Neural cell (in vitro differentiated cells): ENCODE measurements around the gene CENPX. TPM values are rescaled to one million over a fixed set of nuclear protein-coding genes. Genes with fewer than 3 reads are reported as not detected.

Experiments
- H2AFZ ChIP-seq: fragments of 200-600, 300-800 bp; sonication (generic), shearing (Covaris generic); 2 replicates; pipeline ENCODE4 v1.6.0; 2014; ENCODE audit warnings: low read depth, mild to moderate bottlenecking, antibody characterized with exemption, low read length, moderate library complexity
- H3F3A ChIP-seq: fragments of 200-600 bp; shearing (Covaris generic); 2 replicates; pipeline ENCODE4 v1.6.1; 2016; ENCODE audit warnings: mild to moderate bottlenecking, moderate library complexity, mixed read lengths, antibody characterized with exemption, low read length; ENCODE audit not compliant: insufficient read depth, poor library complexity, severe bottlenecking
- H3K27ac ChIP-seq: fragments of 200-600, 300-800 bp; sonication (generic), shearing (Covaris generic); 2 replicates; pipeline ENCODE4 v1.5.1; 2014; ENCODE audit warnings: mild to moderate bottlenecking, low read length, moderate library complexity
- H3K27me3 ChIP-seq: fragments of 300-800, 200-600 bp; sonication (generic), shearing (Covaris generic); 2 replicates; pipeline ENCODE4 v1.6.0; 2014; ENCODE audit warnings: mild to moderate bottlenecking, low read depth, low read length, moderate library complexity; ENCODE audit not compliant: insufficient read depth
- H3K36me3 ChIP-seq: fragments of 300-800, 200-600 bp; sonication (generic), shearing (Covaris generic); 2 replicates; pipeline ENCODE4 v1.5.1; 2014; ENCODE audit warnings: mild to moderate bottlenecking, antibody characterized with exemption, low read length, moderate library complexity; ENCODE audit not compliant: insufficient read depth
- H3K4me2 ChIP-seq: fragments of 300-800, 200-600 bp; sonication (generic), shearing (Covaris generic); 2 replicates; pipeline ENCODE4 v1.6.0; 2014; ENCODE audit warnings: mild to moderate bottlenecking, low read length
- H3K4me3 ChIP-seq: fragments of 300-800, 200-600 bp; sonication (generic), shearing (Covaris generic); 2 replicates; pipeline ENCODE4 v1.5.1; 2014; ENCODE audit warnings: mild to moderate bottlenecking, low read length, moderate library complexity
- H3K79me2 ChIP-seq: fragments of 200-600 bp; shearing (Covaris generic); replicated peaks from 2 replicates; pipeline ENCODE4 v1.6.0; 2014; ENCODE audit warnings: mild to moderate bottlenecking, low read length, moderate library complexity; ENCODE audit not compliant: insufficient read depth
- H3K9ac ChIP-seq: fragments of 300-800, 200-600 bp; sonication (generic), shearing (Covaris generic); 2 replicates; pipeline ENCODE4 v1.6.1; 2016; ENCODE audit warnings: mild to moderate bottlenecking, low read length, mixed read lengths
- H3K9me2 ChIP-seq: fragments of 200-600 bp; shearing (Covaris generic); 2 replicates; pipeline ENCODE4 v1.6.1; 2016; ENCODE audit warnings: mild to moderate bottlenecking, low read length, mixed read lengths; ENCODE audit not compliant: insufficient read depth
- H3K9me3 ChIP-seq: fragments of 200-600, 300-800 bp; sonication (generic), shearing (Covaris generic); 2 replicates; pipeline ENCODE4 v1.6.1; 2016; ENCODE audit warnings: mild to moderate bottlenecking, mixed run types, low read length, moderate library complexity, mixed read lengths
- H4K20me1 ChIP-seq: fragments of 200-600 bp; shearing (Covaris generic); 2 replicates; pipeline ENCODE4 v1.6.1; 2016; ENCODE audit warnings: mild to moderate bottlenecking, mixed run types; ENCODE audit not compliant: insufficient read depth
- CTCF ChIP-seq: fragments of 450-650 bp; IDR thresholded peaks from 2 replicates; pipeline ENCODE4 v1.5.1; 2014; ENCODE audit warnings: antibody characterized with exemption, mild to moderate bottlenecking, moderate library complexity; ENCODE audit not compliant: poor library complexity, severe bottlenecking
- EP300 ChIP-seq: fragments of 450-650 bp; conservative IDR thresholded peaks from 2 replicates; pipeline ENCODE4 v1.6.1; 2014; ENCODE audit warnings: antibody characterized with exemption, mild to moderate bottlenecking, moderate library complexity; ENCODE audit not compliant: poor library complexity, severe bottlenecking
- EZH2 ChIP-seq: fragments of 200-600, 300-800 bp; shearing (Covaris generic), sonication (generic); IDR thresholded peaks from 2 replicates; pipeline ENCODE4 v1.6.1; 2014; ENCODE audit warnings: antibody characterized with exemption, low read length, borderline replicate concordance, mild to moderate bottlenecking; ENCODE audit not compliant: insufficient read depth, poor library complexity, severe bottlenecking
- MXI1 ChIP-seq: fragments of 450-650 bp; conservative IDR thresholded peaks from 2 replicates; pipeline ENCODE4 v1.6.1; 2014; ENCODE audit warnings: antibody characterized with exemption, mild to moderate bottlenecking; ENCODE audit not compliant: poor library complexity, severe bottlenecking
- POLR2AphosphoS5 ChIP-seq: IDR thresholded peaks from 2 replicates; pipeline ENCODE4 v1.6.1; 2012
- RAD21 ChIP-seq: fragments of 450-650 bp; conservative IDR thresholded peaks from 2 replicates; pipeline ENCODE4 v1.6.1; 2014; ENCODE audit warnings: antibody characterized with exemption, mild to moderate bottlenecking, moderate library complexity
- REST ChIP-seq: IDR thresholded peaks from 2 replicates; pipeline ENCODE4 v1.6.1; 2012; ENCODE audit warnings: borderline replicate concordance
- SMC3 ChIP-seq: fragments of 450-650 bp; conservative IDR thresholded peaks from 2 replicates; pipeline ENCODE4 v1.6.1; 2014; ENCODE audit warnings: antibody characterized with exemption, mild to moderate bottlenecking, moderate library complexity; ENCODE audit not compliant: poor library complexity
- TAF1 ChIP-seq: IDR thresholded peaks from 2 replicates; pipeline ENCODE4 v1.6.1; 2012; ENCODE audit warnings: low read depth
- polyA plus RNA-seq: library from polyadenylated mRNA; depleted of rRNA; stranded (reverse); fragments of >200 nt; gene quantifications from 2 replicates; pipeline ENCODE4 v1.2.3, GENCODE V29; 2014

CENPX gene
- polyA plus RNA-seq, 1 donor from 2014 or later, result 205 TPM

GRCh38 chr17:82025401-82026107 lies 2.9 kb upstream of the CENPX start:
- Histone ChIP-seq H3F3A (no peaks in the 10 kb centered on the region), H3K27me3 (no peaks in the 10 kb centered on the region), H3K9me3 (no peaks in the 10 kb centered on the region), H3K4me3 (no peak overlapping the region), H3K79me2 (peaks cover 11% of the 10 kb centered on the region), H3K36me3 (no peaks in the 10 kb centered on the region), H2AFZ (no peak overlapping the region), H3K9me2 (no peaks in the 10 kb centered on the region), H3K4me2 (no peak overlapping the region), H3K9ac (no peak overlapping the region), H3K27ac (no peak overlapping the region), H4K20me1 (no peaks in the 10 kb centered on the region)
- TF ChIP-seq RAD21 (no peak), SMC3 (no peak), TAF1 (no peak), EZH2 (no peak), POLR2AphosphoS5 (no peak), EP300 (no peak), REST (no peak), CTCF (no peak), MXI1 (no peak)

GRCh38 chr17:82024859-82025258 lies 2.2 kb upstream of the CENPX start:
- Histone ChIP-seq H3K4me2 (no peak overlapping the region), H3K9me2 (no peaks in the 10 kb centered on the region), H3K27me3 (no peaks in the 10 kb centered on the region), H2AFZ (no peak overlapping the region), H3K27ac (no peak overlapping the region), H4K20me1 (no peaks in the 10 kb centered on the region), H3K9me3 (no peaks in the 10 kb centered on the region), H3K4me3 (no peak overlapping the region), H3K9ac (no peak overlapping the region), H3K36me3 (no peaks in the 10 kb centered on the region), H3K79me2 (peaks cover 11% of the 10 kb centered on the region), H3F3A (no peaks in the 10 kb centered on the region)
- no peak for TF ChIP-seq REST
- no peak for TF ChIP-seq EP300
